ENCODE results near the gene KIAA0232. TPM values are rescaled to one million over a fixed set of nuclear protein-coding genes. Genes with fewer than 3 reads are reported as not detected.

Gene KIAA0232
- total and polyA plus RNA-seq, 9 donors: 8.7 to 41.4 (median 38.5) TPM

DNA sequence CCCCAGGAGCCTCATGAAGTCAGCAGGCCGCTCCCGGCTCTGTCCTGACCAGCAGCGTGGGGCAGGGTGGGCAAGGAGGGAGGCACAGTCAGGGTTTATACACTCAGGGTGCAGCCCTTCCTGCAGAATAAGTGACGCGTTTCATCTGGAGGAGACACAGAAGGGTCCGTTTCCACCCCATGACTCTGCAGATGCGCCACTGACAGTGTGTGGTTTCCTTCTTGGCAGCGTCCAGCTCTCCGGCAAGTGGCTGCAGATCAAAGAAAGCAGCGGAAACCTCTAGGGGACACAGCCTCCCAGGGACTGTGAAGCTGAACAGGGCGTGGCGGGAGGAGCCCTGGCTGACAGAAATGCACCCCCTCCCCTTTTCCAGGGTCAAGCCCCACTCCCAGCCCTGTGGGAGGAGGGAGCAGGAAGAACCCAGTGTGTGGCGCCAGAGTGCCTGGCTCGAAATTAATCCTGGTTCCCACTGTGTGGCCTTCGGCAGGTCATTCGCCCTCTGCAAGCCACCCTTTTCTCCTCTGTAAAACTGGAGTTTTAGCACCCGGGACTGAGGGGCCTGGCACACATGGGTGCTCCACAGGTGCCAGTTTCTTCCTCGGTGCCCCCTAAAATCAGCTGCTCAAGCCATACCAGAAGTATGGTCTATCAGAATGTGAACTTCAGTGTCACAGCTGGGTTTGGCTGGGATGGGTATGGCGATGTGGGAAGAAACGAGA, 109.8 kb downstream of the KIAA0232 start:
- no peak overlapping the region for H3K4me3 ChIP-seq
- DNase-seq: peak in 1 of 5 donors; percentile 38
- 26 to 31% (median 28%) methylated on average over 19 to 20 of the region's 20 CpGs for WGBS, 3 donors
- H3K27me3 ChIP-seq: no peaks in the 10 kb centered on the region
- no peaks in the 10 kb centered on the region for H3K4me1 ChIP-seq (ENCODE audit: insufficient read depth)
- no peak overlapping the region for H3K27ac ChIP-seq
- H3K36me3 ChIP-seq: no peaks in the 10 kb centered on the region
- TF ChIP-seq POLR2A (IDR thresholded peaks at IDR 0.05) (no peak), EP300 (IDR thresholded peaks at IDR 0.05) (no peak)
- TF ChIP-seq, protein P1, sequence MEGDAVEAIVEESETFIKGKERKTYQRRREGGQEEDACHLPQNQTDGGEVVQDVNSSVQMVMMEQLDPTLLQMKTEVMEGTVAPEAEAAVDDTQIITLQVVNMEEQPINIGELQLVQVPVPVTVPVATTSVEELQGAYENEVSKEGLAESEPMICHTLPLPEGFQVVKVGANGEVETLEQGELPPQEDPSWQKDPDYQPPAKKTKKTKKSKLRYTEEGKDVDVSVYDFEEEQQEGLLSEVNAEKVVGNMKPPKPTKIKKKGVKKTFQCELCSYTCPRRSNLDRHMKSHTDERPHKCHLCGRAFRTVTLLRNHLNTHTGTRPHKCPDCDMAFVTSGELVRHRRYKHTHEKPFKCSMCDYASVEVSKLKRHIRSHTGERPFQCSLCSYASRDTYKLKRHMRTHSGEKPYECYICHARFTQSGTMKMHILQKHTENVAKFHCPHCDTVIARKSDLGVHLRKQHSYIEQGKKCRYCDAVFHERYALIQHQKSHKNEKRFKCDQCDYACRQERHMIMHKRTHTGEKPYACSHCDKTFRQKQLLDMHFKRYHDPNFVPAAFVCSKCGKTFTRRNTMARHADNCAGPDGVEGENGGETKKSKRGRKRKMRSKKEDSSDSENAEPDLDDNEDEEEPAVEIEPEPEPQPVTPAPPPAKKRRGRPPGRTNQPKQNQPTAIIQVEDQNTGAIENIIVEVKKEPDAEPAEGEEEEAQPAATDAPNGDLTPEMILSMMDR (IDR thresholded peaks at IDR 0.05): no peak
- no peaks in the 10 kb centered on the region for H3K9me3 ChIP-seq
- intact Hi-C loops (cut with DNase I): no loop called here

DNA sequence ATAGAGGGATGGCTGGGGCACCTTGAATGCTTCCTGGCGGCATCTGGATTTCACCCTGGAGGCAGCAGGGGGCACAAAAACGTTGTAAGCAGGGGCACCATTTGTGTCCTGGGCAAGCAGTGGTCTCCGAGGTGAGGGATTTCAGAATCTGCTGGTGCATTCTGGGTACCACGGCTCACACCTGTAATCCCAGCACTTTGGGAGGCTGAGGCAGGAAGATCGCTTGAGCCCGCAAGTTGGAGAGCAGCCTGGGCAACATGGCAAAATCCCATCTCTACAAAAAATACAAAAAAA, 110.3 kb downstream of the KIAA0232 start:
- no peaks in the 10 kb centered on the region for H3K9me3 ChIP-seq
- no peak overlapping the region for H3K4me3 ChIP-seq
- H3K27ac ChIP-seq: no peak overlapping the region
- 75 to 77% (median 76%) methylated on average over 6 of the region's 6 CpGs for WGBS, 3 donors
- H3K36me3 ChIP-seq: no peaks in the 10 kb centered on the region
- intact Hi-C loops (cut with DNase I): no loop called here
- TF ChIP-seq POLR2A (IDR thresholded peaks at IDR 0.05): no peak
- TF ChIP-seq, protein P1 (IDR thresholded peaks at IDR 0.05): no peak
- no peak for TF ChIP-seq EP300 (IDR thresholded peaks at IDR 0.05)
- H3K27me3 ChIP-seq: no peaks in the 10 kb centered on the region
- no peak for DNase-seq
- H3K4me1 ChIP-seq (ENCODE audit: insufficient read depth): no peaks in the 10 kb centered on the region

DNA sequence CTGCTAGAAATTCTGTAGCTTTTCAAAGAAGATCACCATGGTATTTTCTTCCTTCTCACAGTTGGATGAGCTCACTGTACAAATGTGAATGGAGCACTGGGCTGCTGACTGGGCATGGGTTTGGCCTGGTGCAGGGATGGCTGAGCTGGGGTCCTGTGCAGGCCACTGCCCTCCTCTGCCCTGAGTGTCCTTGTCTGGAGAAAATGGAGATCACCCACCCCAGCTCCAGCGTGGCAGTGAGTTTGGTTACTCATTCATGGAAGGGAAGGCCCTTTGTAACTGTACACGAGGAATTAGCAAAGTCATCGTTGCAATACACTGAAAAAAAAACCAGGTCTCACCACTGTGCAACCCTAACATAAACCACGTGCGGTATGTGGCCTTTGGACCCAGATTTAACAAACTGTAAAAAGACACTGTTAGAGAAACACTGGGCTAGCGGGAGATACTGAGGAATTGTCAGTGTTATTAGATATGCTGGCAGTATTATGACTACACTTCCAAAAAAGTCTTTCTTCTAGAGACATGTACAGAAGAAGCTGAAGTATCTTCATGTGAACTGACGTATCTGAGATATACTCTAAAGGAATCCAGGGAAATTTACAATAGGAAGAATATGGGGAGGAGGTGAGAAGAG, 111.0 kb downstream of the KIAA0232 start:
- DNase-seq: no peak
- H3K4me1 ChIP-seq (ENCODE audit: insufficient read depth): no peaks in the 10 kb centered on the region
- H3K27me3 ChIP-seq: no peaks in the 10 kb centered on the region
- H3K4me3 ChIP-seq: no peak overlapping the region
- no peaks in the 10 kb centered on the region for H3K9me3 ChIP-seq
- TF ChIP-seq POLR2A (IDR thresholded peaks at IDR 0.05) (no peak), EP300 (IDR thresholded peaks at IDR 0.05) (no peak)
- TF ChIP-seq, protein P1 (IDR thresholded peaks at IDR 0.05): no peak
- intact Hi-C loops (cut with DNase I): no loop called here
- H3K36me3 ChIP-seq: no peaks in the 10 kb centered on the region
- H3K27ac ChIP-seq: no peak overlapping the region
- 69 to 81% (median 73%) methylated on average over 7 of the region's 7 CpGs for WGBS, 3 donors

DNA sequence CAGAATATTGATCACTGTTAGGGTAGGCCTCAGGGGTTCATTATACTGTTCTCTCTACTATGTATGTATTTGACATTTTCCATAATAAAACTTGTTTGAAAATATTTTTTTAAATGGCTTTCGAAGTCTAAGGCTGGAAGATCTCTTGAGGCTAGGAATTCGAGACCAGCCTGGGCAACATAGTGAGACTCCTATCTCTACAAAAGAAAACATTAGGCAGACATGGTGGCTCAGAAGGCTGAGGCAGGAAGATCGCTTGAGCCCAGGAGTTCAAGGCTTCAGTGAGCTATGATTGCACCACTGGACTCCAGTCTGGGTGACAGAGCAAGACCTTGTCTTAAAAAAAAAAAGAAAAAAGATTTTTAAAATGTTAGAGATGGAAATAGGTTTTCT, 111.6 kb downstream of the KIAA0232 start:
- Histone ChIP-seq H3K27ac (no peak overlapping the region), H3K4me1 (ENCODE audit: insufficient read depth) (no peaks in the 10 kb centered on the region), H3K36me3 (no peaks in the 10 kb centered on the region), H3K9me3 (no peaks in the 10 kb centered on the region), H3K4me3 (no peak overlapping the region), H3K27me3 (no peaks in the 10 kb centered on the region)
- intact Hi-C loops (cut with DNase I): no loop called here
- no peak for DNase-seq
- 91 to 95% (median 94%) methylated on average over 3 of the region's 3 CpGs for WGBS, 3 donors
- TF ChIP-seq EP300 (IDR thresholded peaks at IDR 0.05) (no peak), POLR2A (IDR thresholded peaks at IDR 0.05) (no peak)
- TF ChIP-seq, protein P1 (IDR thresholded peaks at IDR 0.05): no peak
